Naive thymus-derived CD4-positive, alpha-beta T cell (primary cell): Measurements from ENCODE around the gene PAX6. TPM values are rescaled to one million over a fixed set of nuclear protein-coding genes. Genes with fewer than 3 reads are reported as not detected.
A peak's percentile ranks its signal among the peaks of the same experiment; 100 is the strongest.

ENCODE experiments used
- ATAC-seq: fragments of 150-1000 bp; cut with Tn5 transposase; 2 replicates; pipeline ENCODE4 v1.10.0; 2021; ENCODE audit warnings: mild to moderate bottlenecking, moderate library complexity
- CTCF ChIA-PET: fragments of 350-600 bp; sonication (Branson Sonifier 250); formaldehyde crosslinking; loops from one replicate; lab custom pipeline; 2021; ENCODE audit warnings: antibody characterized with exemption; lab: Charles Lee
- POLR2A ChIA-PET: fragments of 350-600 bp; sonication (Branson Sonifier 250); formaldehyde crosslinking; loops from one replicate; lab custom pipeline; 2021; ENCODE audit warnings: antibody characterized with exemption, inconsistent platforms; lab: Charles Lee
- DNase-seq, 9 donors: peaks; one replicate each; pipeline versions ENCODE4 v3.0.0 to v3.0.0-alpha.2; 2020 to 2022; ENCODE audit warnings: mixed read lengths in 1 of 9
- H3K27ac ChIP-seq: one replicate; pipeline ENCODE4 v1.7.0; 2013; ENCODE audit warnings: mild to moderate bottlenecking, low read depth, low read length, moderate library complexity
- H3K27me3 ChIP-seq, 2 donors: one replicate each; pipeline ENCODE4 v1.7.0; 2013; ENCODE audit warnings: low read length in 2 of 2, mild to moderate bottlenecking in 2 of 2, moderate library complexity in 2 of 2; ENCODE audit not compliant: control insufficient read depth in 2 of 2, insufficient read depth in 2 of 2
- H3K36me3 ChIP-seq, 3 experiments: 1 replicate in 2 of 3; 2 replicates in 1 of 3; pipeline ENCODE4 v1.7.0; 2013; ENCODE audit warnings: low read length in 3 of 3, mild to moderate bottlenecking in 3 of 3, moderate library complexity in 1 of 3; ENCODE audit not compliant: insufficient read depth in 3 of 3, control insufficient read depth in 2 of 3
- H3K4me1 ChIP-seq, 2 donors: one replicate each; pipeline ENCODE4 v1.7.0; 2013; ENCODE audit warnings: low read length in 2 of 2, mild to moderate bottlenecking in 2 of 2, moderate library complexity in 1 of 2; ENCODE audit not compliant: control insufficient read depth in 2 of 2, insufficient read depth in 2 of 2
- H3K4me3 ChIP-seq: 2 replicates; pipeline ENCODE4 v1.7.0; 2013; ENCODE audit warnings: mild to moderate bottlenecking, low read length
- H3K9me3 ChIP-seq, 3 experiments: 1 replicate in 2 of 3; 2 replicates in 1 of 3; pipeline ENCODE4 v1.7.0; 2013; ENCODE audit warnings: low read length in 3 of 3; ENCODE audit not compliant: control insufficient read depth in 2 of 3
- H3K27ac Mint-ChIP-seq, 9 donors: one replicate each; pipeline ENCODE4 v1.8.0; 2020 to 2022; ENCODE audit warnings: mixed read lengths in 9 of 9, mild to moderate bottlenecking in 8 of 9, moderate library complexity in 5 of 9, inconsistent platforms in 2 of 9
- H3K27me3 Mint-ChIP-seq, 5 donors: one replicate each; pipeline ENCODE4 v1.8.0; 2021 to 2022; ENCODE audit warnings: mixed read lengths in 5 of 5, mild to moderate bottlenecking in 1 of 5
- H3K36me3 Mint-ChIP-seq, 5 donors: one replicate each; pipeline ENCODE4 v1.8.0; 2020 to 2022; ENCODE audit warnings: mixed read lengths in 5 of 5, mild to moderate bottlenecking in 3 of 5, inconsistent platforms in 1 of 5
- H3K4me1 Mint-ChIP-seq, 7 donors: one replicate each; pipeline ENCODE4 v1.8.0; 2020 to 2022; ENCODE audit warnings: mixed read lengths in 7 of 7, mild to moderate bottlenecking in 3 of 7, inconsistent platforms in 1 of 7
- H3K4me3 Mint-ChIP-seq, 10 donors: one replicate each; pipeline ENCODE4 v1.8.0; 2020 to 2022; ENCODE audit warnings: mild to moderate bottlenecking in 10 of 10, mixed read lengths in 10 of 10, moderate library complexity in 6 of 10, inconsistent platforms in 2 of 10
- H3K9me3 Mint-ChIP-seq, 11 donors: one replicate each; pipeline ENCODE4 v1.8.0; 2020 to 2022; ENCODE audit warnings: mixed read lengths in 11 of 11, mild to moderate bottlenecking in 4 of 11, inconsistent platforms in 1 of 11, moderate library complexity in 1 of 11
- intact Hi-C, 2 donors: fragments of 100-400 bp; cut with micrococcal nuclease; formaldehyde crosslinking; loops; one replicate each; pipeline ENCODE4 v1.15.1; 2023
- polyA plus RNA-seq, 2 donors: library from polyadenylated mRNA; unstranded; fragments of 300-500 nt; fragmentation: Illumina TruSeq; gene quantifications; one replicate each; pipeline ENCODE4 v1.2.3, GENCODE V29; 2021
- total RNA-seq, 6 experiments: library from RNA in 5 of 6; stranded (reverse) in 5 of 6; gene quantifications; 1 replicate in 5 of 6; 2 replicates in 1 of 6; pipeline ENCODE4 v1.2.3 and lab custom pipeline; 2021 to 2026

Gene PAX6
- total and polyA plus RNA-seq, 7 experiments from 2014 or later = not detected

DNA sequence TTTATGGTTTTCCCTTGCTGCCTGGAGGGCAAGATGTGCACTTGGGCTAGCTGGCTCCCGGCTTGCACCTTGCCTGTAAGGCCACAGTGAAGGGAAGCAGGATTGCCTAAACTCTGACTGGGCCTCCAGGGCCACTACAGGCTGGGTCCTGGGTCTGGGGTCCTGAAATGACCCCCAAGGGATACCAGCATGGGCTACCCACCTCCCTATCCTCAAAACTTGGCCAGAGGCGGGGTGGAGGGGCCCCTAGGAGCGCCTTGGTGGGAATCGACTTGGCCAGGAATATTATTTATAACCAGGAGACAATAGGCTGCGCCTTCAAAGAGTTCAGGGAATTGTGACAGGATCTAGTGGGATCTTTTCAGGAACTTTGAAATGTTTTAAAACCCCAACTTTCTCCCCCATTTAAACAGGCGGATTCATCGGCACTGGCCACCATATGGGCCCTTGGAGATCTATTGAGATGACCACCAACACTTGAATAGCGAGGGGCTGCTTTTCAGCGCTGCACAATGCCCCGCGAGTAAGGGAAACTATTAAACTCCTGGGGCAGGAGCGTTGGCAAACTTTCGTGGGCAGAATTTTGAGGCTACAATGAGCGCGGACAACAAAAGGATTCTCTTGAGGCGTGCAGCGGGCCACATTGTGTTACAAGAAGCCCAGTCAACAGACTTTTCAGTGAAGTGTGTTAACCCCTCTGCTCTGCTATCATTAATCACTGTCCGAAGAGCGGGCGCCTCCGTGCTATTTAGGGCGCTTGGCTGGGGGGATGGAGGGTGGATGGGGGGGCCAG, 15.2 kb downstream of the PAX6 start:
- POLR2A ChIA-PET = no interaction called here
- peak overlapping the region in 1 of 9 donors; percentile 58 for H3K27ac Mint-ChIP-seq
- no peak overlapping the region for H3K4me3 Mint-ChIP-seq
- CTCF ChIA-PET = interaction anchor here (0.6 kb wide), 1 partner anchor 135 kb away, joined by 3 read pairs; no protein-coding TSS in a partner anchor
- intact Hi-C loops = no loop called here
- Histone ChIP-seq H3K36me3 (no peaks in the 10 kb centered on the region), H3K27me3 (peaks cover 9 to 21% of the 10 kb centered on the region in 2 donors), H3K4me1 (peaks cover 0 to 8% of the 10 kb centered on the region in 2 donors), H3K4me3 (no peak overlapping the region), H3K9me3 (peaks cover 0 to 6% (median 0%) of the 10 kb centered on the region in 3 experiments), H3K27ac (no peak overlapping the region)
- H3K9me3 Mint-ChIP-seq = peaks cover 0 to 26% (median 11%) of the 10 kb centered on the region in 11 donors
- ATAC-seq (no peak), DNase-seq (no peak)
- H3K4me1 Mint-ChIP-seq = peaks cover 9 to 34% (median 23%) of the 10 kb centered on the region in 7 donors
- H3K27me3 Mint-ChIP-seq = peaks cover 72 to 85% (median 79%) of the 10 kb centered on the region in 5 donors
- peaks cover 0 to 14% (median 6%) of the 10 kb centered on the region in 5 donors for H3K36me3 Mint-ChIP-seq

DNA sequence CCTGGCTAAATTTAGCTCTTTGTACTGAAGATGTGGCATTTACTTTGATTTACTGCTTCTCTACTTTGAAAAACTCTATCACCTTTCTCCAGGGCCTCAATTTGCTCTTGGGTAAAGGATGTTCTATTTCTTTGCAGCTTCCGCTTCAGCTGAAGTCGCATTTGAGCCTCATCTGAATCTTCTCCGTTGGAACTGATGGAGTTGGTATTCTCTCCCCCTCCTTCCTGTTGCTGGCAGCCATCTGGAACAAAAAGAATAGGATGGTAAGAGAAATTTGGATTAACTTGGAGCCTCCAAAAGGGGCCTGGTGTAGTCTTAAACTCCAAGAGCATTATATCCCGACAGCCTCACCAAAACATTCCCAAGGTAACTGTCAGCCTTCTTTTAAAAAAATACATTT, 16.6 kb downstream of the PAX6 start:
- Histone ChIP-seq H3K4me1 (peaks cover 0 to 8% of the 10 kb centered on the region in 2 donors), H3K36me3 (no peaks in the 10 kb centered on the region), H3K27ac (no peak overlapping the region), H3K27me3 (peaks cover 9 to 14% of the 10 kb centered on the region in 2 donors), H3K4me3 (no peak overlapping the region), H3K9me3 (no peaks in the 10 kb centered on the region)
- Mint-ChIP-seq H3K9me3 (peaks cover 0 to 15% (median 4%) of the 10 kb centered on the region in 11 donors), H3K36me3 (peaks cover 0 to 9% (median 4%) of the 10 kb centered on the region in 5 donors), H3K4me3 (no peak overlapping the region), H3K27ac (no peak overlapping the region), H3K4me1 (peaks cover 2 to 23% (median 15%) of the 10 kb centered on the region in 7 donors), H3K27me3 (peaks cover 62 to 80% (median 69%) of the 10 kb centered on the region in 5 donors)
- POLR2A ChIA-PET = no interaction called here
- CTCF ChIA-PET = no interaction called here
- intact Hi-C loops = no loop called here
- no peak for ATAC-seq
- no peak for DNase-seq

DNA sequence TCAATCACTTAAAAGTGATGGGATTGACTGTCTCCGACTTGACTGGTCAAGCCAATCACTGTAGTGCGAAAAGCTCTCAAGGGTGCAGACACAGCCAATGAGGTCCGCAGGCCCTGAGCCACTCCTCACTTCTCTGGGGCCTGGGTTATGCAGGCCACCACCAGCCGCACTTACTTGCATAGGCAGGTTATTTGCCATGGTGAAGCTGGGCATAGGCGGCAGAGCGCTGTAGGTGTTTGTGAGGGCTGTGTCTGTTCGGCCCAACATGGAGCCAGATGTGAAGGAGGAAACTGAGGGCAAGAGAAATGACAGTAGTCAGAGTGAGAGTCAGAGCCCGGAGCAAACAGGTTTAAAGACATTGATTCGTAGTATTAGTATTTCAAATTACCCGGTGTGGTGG, 17.9 kb downstream of the PAX6 start:
- Mint-ChIP-seq H3K27me3 (peaks cover 51 to 69% (median 61%) of the 10 kb centered on the region in 5 donors), H3K4me1 (peaks cover 2 to 15% (median 11%) of the 10 kb centered on the region in 7 donors), H3K36me3 (peaks cover 0 to 9% (median 4%) of the 10 kb centered on the region in 5 donors), H3K4me3 (no peak overlapping the region), H3K27ac (no peak overlapping the region), H3K9me3 (peaks cover 0 to 11% (median 4%) of the 10 kb centered on the region in 11 donors)
- ChIA-PET CTCF (no interaction called here), POLR2A (no interaction called here)
- H3K4me3 ChIP-seq = no peak overlapping the region
- ATAC-seq (no peak), DNase-seq (no peak)
- no peaks in the 10 kb centered on the region for H3K9me3 ChIP-seq
- intact Hi-C loops = no loop called here
- peaks cover 0 to 1% of the 10 kb centered on the region in 2 donors for H3K4me1 ChIP-seq
- no peak overlapping the region for H3K27ac ChIP-seq
- no peaks in the 10 kb centered on the region for H3K36me3 ChIP-seq
- peaks cover 9% of the 10 kb centered on the region in 2 donors for H3K27me3 ChIP-seq

DNA sequence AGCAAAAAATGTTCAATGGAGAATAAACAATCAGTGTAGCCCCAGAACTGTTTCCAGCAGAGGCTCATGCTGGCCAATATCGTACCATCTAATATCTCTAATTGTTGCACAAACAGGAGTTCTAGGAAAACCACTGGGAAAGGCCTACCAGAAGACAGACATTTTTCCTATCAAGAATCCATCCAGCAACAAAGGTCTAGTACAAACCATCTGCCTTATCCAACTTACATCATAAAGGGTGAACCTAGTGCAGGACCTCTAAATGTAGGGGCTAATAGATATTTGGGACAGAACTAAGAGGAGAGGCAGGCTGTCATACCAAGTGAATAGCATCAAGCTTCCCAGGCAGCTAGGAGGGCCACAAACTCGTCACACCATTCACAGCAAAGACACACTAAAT, 18.7 kb downstream of the PAX6 start:
- CTCF ChIA-PET = no interaction called here
- Mint-ChIP-seq H3K4me3 (no peak overlapping the region), H3K27ac (no peak overlapping the region), H3K27me3 (peaks cover 44 to 64% (median 56%) of the 10 kb centered on the region in 5 donors), H3K4me1 (peaks cover 0 to 10% (median 8%) of the 10 kb centered on the region in 7 donors), H3K36me3 (peaks cover 0 to 13% (median 4%) of the 10 kb centered on the region in 5 donors), H3K9me3 (peaks cover 0 to 10% (median 2%) of the 10 kb centered on the region in 11 donors)
- Histone ChIP-seq H3K4me3 (no peak overlapping the region), H3K36me3 (no peaks in the 10 kb centered on the region), H3K4me1 (no peaks in the 10 kb centered on the region), H3K27ac (no peak overlapping the region), H3K27me3 (peaks cover 4 to 9% of the 10 kb centered on the region in 2 donors), H3K9me3 (no peaks in the 10 kb centered on the region)
- POLR2A ChIA-PET = no interaction called here
- DNase-seq = no peak
- intact Hi-C loops = no loop called here
- no peak for ATAC-seq

DNA sequence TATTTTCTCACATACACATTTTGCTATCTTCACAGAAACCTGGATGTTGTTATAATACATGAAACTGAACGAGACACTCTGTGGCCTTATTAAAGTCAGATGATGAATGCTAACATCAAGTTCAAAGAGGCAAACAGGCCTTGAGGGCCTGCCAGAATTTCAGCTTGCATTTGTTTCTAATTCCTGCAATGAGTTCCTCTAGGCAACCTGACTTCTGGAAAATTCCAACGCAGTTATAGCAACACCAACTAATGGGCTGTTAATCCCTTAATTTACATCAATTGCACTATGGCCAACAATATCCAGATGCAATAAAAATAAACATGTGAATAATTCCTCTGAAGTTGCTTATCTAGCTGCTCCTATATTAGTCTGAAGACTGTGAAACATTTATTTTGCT, 19.1 kb downstream of the PAX6 start:
- ChIA-PET POLR2A (no interaction called here), CTCF (no interaction called here)
- Histone ChIP-seq H3K36me3 (no peaks in the 10 kb centered on the region), H3K27me3 (peaks cover 3 to 5% of the 10 kb centered on the region in 2 donors), H3K9me3 (no peaks in the 10 kb centered on the region), H3K27ac (no peak overlapping the region), H3K4me1 (no peaks in the 10 kb centered on the region), H3K4me3 (no peak overlapping the region)
- Mint-ChIP-seq H3K27ac (no peak overlapping the region), H3K36me3 (peaks cover 0 to 17% (median under 1%) of the 10 kb centered on the region in 5 donors), H3K9me3 (peaks cover 0 to 6% (median 0%) of the 10 kb centered on the region in 11 donors), H3K4me1 (peaks cover 0 to 6% (median 4%) of the 10 kb centered on the region in 7 donors), H3K27me3 (peaks cover 40 to 59% (median 52%) of the 10 kb centered on the region in 5 donors), H3K4me3 (no peak overlapping the region)
- DNase-seq (no peak), ATAC-seq (no peak)
- intact Hi-C loops = no loop called here

DNA sequence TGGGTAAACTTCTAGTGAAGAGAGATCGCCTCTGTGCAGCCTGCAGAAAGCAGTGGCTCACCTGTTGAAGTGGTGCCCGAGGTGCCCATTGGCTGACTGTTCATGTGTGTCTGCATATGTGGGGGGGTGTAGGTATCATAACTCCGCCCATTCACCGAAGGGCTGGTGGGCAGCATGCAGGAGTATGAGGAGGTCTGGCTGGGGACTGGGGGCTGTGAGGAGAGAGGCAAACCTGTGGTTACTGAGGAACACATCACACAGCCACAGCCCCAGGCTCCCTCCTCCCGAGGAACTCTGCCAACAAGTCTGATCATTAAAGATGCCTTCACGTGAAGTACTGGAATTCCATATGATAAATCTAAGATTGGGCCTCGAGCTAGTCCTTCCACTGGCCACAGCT, 20.5 kb downstream of the PAX6 start:
- Histone ChIP-seq H3K9me3 (no peaks in the 10 kb centered on the region), H3K4me3 (no peak overlapping the region), H3K4me1 (no peaks in the 10 kb centered on the region), H3K27ac (no peak overlapping the region), H3K36me3 (no peaks in the 10 kb centered on the region), H3K27me3 (peaks cover 0 to under 1% of the 10 kb centered on the region in 2 donors)
- Mint-ChIP-seq H3K27me3 (peaks cover 27 to 47% (median 38%) of the 10 kb centered on the region in 5 donors), H3K4me1 (no peaks in the 10 kb centered on the region), H3K9me3 (peaks cover 0 to 1% (median 0%) of the 10 kb centered on the region in 11 donors), H3K27ac (no peak overlapping the region), H3K4me3 (no peak overlapping the region), H3K36me3 (peaks cover 0 to 23% (median 5%) of the 10 kb centered on the region in 5 donors)
- intact Hi-C loops = no loop called here
- POLR2A ChIA-PET = no interaction called here
- CTCF ChIA-PET = no interaction called here
- no peak for ATAC-seq
- DNase-seq = no peak
